ENCODE measurements around the gene IER5.
"Not testable (repeated sequence)": the region's sequence is repeated elsewhere in the genome, so short reads cannot be mapped to it uniquely, and the experiment has no call there.

IER5 gene

DNA sequence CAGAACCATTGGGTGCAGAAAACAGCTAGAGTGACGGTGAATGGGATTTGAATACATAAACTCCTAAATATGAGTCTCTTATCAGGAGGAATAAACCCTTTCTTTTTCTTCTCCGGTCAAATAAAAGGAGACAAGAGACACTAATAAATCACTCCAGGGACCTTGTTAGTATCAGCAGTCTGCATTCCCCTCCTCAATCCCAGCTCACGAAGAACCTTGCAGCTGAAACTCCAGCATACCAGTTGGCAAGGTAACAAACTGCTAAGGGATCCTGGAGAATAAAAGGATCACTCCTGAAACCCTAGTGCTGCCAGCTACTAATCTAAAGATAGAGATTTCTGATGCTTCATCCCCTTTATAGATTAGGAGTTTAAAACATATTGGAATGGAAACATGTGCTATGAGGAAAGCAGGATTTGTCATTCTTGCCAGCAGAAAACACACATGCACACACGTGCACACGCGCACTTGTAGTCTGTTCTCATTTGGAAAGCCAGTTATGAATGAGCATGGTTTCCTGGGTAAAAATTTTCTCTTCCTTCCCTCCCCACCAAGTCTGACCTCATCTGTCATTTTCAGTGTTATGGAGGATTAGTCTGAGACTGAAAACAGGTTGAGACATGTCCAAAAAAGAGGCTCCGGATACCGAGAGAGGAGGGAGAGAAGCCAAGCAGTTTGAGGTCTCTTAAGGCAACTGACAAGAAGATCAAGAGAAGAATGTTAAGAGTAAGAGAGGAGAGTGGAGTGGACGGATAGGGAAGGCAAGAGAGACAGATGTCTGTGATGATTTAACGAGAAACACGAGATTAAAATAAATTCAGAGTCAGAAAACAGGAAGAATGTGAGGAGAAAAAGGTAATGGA lies 10.9 kb downstream of the IER5 start:
- peak; percentile 51 to 59 for DNase-seq

DNA sequence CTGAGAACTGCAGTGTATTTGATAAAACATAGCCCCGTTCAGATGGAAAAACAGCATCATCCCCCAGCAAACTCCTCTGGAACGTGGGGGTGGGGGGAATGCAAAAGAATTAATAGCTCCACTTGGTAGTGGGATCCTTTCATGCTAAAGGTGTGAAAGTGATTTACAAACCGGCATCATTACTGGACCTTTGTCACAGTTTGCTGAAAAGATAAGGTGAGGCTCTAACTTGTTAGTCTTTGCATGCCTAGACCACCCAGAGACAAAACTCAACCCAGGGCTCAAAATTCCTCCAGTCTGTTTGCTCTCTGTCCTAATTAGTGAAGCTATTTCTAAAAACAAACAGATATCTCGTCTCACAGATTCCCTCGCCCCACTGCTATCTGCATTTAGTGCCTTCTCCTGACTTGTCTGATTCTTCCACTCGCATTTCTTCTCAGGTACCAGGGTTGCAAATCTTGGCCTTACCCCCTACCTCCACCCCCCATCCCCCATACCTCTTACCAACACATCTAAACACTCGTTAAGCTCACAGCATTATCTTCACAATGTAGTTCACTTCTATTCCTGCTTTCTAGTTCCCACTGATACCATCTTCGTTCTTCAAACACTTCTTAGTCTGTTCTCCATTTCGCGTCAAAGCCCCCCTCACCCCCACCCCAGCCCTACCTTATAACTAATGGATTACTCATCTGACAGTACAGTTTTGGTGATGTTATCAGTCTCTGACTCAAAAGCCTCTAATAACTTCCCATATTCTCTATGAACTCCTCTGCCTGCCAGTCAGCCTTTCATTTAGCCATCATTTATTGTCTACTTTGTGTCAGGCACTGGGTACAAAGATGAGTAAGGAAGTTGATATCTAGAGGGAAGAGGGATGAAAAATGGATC lies 11.8 kb downstream of the IER5 start:
- peak; percentile 62 to 63 for DNase-seq

GRCh38 chr1:181100934-181101333 lies 12.4 kb downstream of the IER5 start:
- DNase-seq: no peak

DNA sequence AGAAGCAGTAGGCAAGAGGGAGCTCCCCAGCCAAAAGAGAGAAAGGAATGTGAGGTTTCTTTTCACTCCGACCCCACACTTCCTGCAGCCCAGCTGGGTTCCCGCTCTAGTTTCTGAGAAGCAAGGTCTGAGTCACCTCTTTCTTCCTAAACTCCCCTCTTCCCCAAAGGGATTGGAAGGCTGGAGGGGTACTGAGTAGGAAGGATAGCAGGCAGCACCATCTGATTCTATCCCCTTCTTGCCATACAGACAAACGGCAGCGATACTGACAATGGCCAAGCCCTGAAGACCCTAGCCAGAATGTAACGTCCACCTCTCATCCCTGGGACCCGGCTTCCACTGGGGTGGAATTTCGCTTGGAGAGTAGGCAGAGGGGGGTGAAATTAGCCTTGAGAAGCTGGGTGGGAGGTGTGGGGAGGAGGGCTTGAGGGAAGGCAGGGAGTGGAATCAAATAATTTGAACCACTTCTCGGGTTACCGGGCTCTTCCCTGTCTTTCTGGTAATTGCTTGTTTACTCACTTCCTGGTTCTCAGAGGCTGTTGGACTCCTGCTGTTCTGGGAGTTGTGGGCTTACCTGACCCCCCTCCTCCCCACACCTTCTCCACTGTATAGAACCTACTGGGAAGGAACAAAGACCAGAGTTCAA lies 13.2 kb downstream of the IER5 start:
- no peak for DNase-seq

- DNase-seq: no peak
Measured at GRCh38 chr1:181102841-181103240, 14.3 kb downstream of the IER5 start.

GRCh38 chr1:181103399-181103798 lies 14.9 kb downstream of the IER5 start:
- no peak for DNase-seq

- DNase-seq: no peak
Measured at GRCh38 chr1:181104042-181104789, 15.7 kb downstream of the IER5 start.

- peak; percentile 44 to 52 for DNase-seq
Measured at GRCh38 chr1:181104790-181105133, 16.3 kb downstream of the IER5 start.

GRCh38 chr1:181105134-181106021 lies 16.9 kb downstream of the IER5 start:
- DNase-seq: peak; percentile 90 to 94

DNA sequence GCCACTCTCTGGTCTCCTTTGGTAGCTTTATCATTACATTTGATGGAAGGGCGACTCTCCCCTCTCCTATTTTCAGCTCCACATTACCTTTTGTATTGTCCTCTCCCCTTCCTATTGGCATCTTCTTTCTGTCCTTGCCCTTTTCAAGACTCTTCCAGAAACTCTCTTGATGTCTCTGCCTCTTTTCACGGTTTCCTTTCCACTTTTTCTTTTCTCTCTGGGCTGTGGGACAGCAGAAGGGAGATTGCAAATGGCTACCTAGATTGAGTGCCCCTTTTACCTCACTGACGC lies 17.5 kb downstream of the IER5 start:
- no peak for DNase-seq

- DNase-seq: no peak
Measured at GRCh38 chr1:181106479-181106878, 18.0 kb downstream of the IER5 start.

DNA sequence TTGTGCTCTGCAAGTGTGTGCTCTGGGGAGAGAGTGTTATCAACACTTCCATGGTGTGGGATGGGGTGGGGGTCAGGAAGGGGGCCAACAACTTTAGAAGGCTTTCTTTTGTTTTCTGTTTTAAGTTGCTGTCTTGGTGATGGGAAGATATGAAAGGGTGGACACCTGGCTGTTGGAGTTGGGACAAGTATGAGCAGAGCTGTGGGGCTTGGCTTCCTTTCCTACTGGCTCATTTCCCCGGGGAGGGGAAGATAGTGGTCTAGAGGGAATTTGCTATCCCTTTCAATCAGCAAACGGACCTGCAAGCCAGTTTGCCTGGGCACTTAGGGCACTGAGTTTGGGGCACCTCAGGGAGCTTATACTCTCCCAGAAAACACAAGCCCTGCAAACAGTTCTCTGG lies 19.2 kb downstream of the IER5 start:
- no peak for DNase-seq

DNA sequence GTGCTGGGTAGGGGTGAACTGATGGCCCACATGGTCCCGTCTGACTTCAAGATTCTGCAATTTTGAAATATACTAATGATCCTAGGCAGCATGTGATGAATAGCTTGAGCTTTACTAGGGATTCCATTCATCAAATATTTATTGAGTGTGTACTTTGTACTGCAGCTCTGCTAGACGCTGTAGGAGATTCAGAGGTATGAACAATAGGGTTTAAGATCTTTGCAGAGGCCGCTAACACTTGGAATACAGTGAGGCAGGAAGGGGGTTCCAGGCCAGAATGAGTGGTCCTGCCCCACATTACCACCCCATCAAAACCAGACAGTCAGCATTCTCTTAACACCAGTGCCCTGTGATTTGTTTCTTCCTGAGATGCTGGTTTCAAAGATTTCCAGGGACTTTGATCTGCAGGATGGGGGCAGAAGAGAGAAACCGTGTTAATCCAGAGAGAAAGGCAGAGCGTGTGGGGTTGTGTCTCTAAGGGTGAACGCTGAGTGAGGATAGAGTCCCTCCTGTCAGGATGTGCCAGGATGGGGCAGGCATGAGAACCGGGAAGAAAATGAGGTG lies 19.9 kb downstream of the IER5 start:
- no peak for DNase-seq

DNA sequence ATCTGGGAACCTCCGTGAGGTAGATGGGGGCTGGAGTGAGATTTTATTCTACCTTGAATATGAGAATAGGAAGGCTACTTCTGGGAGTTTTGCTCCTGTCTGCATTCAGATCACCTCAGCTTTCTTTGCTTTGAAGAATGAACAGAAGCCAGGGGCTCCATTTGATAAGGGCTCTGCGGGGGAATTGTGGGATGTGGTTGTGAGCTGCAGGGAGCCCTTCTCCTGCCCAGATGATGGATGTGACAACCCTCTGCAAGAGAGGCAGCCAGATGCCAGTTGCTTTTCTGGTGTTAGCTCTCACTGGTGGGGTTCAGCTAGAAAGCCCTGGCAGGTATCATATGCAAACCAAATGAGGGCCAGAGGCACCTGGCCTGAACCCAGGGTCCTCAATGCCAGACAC lies 21.5 kb downstream of the IER5 start:
- DNase-seq: no peak

- DNase-seq: no peak
Measured at GRCh38 chr1:181111559-181111958, 23.1 kb downstream of the IER5 start.

DNA sequence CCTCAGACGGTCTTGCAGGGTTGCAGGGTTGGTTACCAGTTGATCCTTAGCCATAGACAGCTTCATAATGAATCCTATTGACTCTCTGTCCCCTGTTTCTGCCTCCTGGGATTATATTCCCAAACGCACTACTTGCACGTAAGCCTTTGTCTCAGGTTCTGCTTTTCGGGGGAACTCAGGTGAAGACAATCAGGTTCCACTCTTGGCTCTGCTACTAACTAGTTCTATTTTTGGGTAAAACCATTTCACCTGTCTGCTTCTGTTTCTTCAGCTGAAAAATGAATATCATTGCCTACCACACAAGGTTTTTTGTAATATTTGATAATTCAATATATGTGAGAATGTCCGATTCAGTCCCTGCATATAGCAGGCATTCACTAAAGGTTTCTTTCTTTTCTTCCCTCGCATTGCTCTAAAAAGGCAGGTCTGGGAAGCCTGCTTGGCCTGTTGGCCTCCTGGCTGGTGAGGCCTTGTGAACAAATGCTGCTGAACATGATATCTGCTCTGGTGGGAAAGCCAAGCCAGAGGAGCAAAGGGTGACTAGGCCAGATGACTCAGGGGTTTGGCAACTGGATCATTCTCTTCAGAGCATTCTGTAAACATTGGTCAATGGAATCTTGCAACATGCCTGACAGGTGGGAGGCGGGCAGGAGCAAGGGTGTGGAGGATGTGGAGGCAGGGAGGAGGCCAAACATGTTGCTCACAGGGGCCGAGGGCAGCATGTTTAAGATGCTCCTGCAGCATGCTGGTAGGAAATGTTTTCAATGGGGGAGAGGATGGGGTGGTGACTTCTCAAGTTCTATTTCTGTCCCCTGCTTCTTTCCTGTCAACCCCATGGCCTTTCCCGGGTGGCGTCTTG lies 23.8 kb downstream of the IER5 start:
- no peak for DNase-seq

- no peak for DNase-seq
Measured at GRCh38 chr1:181113059-181113641, 24.6 kb downstream of the IER5 start.

DNA sequence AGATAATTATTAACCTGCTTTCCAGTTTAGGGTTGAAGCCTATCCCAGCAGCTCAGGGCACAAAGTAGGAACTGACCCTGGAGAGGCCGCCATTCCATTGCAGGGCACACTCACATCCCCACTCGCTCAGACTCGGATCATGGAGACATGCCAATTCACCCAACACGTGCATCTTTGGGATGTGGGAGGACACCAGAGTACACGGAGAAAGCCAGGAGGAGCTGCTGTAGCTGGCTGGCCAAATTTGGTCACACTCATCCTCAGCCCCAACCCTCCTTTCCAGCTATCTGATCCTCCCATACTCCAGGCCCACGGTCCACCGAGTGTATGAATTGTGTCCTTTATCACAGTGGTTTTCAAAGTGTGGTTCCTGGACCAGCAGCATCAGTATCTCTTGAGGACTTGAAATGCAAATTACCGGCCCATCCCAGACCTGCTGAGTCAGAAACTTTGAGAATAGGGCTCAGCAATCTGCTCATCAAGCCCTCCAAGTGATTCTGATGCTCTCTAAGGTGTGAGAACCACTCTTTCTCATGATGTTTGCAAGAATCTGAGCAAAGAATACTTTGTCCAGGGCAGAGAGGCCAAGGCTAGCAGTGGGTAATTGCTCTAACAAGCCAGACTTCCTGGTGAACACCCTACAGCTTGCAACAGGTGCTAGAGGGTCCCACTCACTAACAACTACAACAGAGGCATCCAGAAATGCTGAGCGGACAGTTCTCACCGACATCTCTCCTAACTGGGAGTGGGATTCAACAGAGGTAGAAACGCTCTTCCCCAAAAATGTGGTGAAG lies 26.3 kb downstream of the IER5 start:
- DNase-seq: no peak

DNA sequence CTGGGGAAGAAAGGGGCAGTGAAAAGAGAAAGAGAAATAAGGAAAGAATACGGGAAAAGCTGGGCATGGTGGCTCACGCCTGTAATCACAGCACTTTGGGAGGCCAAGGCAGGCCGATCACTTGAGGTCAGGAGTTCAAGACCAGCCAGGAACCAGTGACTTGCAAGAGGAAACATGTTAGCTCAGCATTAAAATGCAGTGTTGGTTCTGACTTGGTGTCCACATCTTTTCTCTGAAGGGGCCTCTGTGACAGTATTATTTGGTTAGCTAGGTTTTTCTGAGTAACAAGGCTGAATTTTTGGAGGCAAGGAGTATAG lies 26.8 kb downstream of the IER5 start:
- no peak for DNase-seq

DNA sequence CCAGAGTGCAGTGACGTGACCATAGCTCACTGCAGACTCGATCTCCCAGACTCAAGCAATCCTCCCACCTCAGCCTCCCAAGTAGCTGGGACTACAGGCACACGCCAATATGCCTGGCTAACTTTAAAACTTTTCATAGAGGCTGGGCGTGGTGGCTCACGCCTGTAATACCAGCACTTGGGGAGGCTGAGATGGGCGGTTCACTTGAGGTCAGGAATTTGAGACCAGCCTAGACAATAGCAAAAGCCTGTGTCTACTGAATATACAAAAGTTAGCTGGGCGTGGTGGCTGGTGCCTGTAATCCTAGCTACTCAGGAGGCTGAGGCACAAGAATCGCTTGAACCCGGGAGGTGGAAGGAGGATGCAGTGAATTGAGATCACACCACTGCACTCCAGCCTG lies 27.5 kb downstream of the IER5 start:
- DNase-seq: not testable (repeated sequence)

Data from stimulated activated CD4-positive, alpha-beta T cell treated with anti-CD3 and anti-CD28 coated beads, Interleukin-2, amount 100 ng/mL, for 24 hours (primary cell).